ENCODE data around the gene NOTCH4.

DNA sequence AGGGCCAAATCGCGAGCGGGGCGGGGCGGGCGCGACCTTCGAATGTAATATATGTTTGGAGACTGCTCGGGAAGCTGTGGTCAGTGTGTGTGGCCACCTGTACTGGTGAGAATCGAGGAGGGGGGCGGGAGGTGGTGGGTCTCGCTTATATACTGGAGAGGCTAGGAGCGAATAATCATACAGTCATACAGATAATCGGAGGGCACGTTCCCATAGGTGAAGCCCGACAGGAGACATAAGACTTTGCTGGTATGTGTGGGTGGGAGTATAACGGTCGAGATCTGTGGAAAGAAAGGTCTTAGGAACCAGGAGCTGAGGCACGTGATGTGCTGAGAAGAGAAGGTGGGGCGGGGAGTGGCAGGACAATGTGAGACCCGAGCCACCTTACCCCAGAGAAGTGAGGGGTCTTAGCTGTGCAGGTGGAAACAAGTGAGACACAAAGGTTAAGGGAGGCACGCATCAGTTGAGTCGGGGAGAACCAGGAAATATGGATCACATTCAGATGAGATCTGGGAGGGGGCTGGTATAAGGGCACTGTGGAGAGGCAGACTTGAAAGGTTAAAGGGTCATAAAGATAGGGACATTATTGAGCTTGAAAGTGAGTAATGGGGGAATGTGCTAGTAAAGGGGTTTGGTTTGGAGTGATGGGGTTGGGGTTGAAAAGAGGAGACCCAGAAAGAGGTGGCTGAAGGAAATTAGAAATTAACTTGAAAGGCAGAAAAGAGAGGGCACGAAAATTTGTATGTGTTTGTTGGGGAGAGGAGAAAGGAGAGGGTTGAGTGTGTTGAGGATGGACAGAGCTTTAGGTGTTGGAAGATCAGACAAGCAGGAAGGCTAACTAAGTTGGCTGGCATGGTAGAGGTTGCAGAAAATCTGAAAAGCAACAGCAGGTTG is 45.1 kb downstream of the NOTCH4 start:
- TF ChIP-seq, protein P1, sequence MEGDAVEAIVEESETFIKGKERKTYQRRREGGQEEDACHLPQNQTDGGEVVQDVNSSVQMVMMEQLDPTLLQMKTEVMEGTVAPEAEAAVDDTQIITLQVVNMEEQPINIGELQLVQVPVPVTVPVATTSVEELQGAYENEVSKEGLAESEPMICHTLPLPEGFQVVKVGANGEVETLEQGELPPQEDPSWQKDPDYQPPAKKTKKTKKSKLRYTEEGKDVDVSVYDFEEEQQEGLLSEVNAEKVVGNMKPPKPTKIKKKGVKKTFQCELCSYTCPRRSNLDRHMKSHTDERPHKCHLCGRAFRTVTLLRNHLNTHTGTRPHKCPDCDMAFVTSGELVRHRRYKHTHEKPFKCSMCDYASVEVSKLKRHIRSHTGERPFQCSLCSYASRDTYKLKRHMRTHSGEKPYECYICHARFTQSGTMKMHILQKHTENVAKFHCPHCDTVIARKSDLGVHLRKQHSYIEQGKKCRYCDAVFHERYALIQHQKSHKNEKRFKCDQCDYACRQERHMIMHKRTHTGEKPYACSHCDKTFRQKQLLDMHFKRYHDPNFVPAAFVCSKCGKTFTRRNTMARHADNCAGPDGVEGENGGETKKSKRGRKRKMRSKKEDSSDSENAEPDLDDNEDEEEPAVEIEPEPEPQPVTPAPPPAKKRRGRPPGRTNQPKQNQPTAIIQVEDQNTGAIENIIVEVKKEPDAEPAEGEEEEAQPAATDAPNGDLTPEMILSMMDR (IDR thresholded peaks at IDR 0.05; ENCODE audit: extremely low read depth in 1 of 2, insufficient read depth in 1 of 2, low read depth in 1 of 2, low read length in 2 of 2) = no peak
- TF ChIP-seq POLR2A (IDR thresholded peaks at IDR 0.05; ENCODE audit: low read depth, low read length) (no peak), FOS (IDR thresholded peaks at IDR 0.05; ENCODE audit: borderline replicate concordance, insufficient read depth, low read length) (no peak)

All from endothelial cell of umbilical vein (primary cell).